ENCODE results near the gene TTC16.

- TF ChIP-seq CTCF (IDR thresholded peaks at IDR 0.05; ENCODE audit: extremely low read depth in 1 of 2, insufficient read depth in 1 of 2, low read depth in 1 of 2, low read length in 2 of 2) (no peak), MAX (IDR thresholded peaks at IDR 0.05; ENCODE audit: insufficient read depth, insufficient read length) (no peak), POLR2A (IDR thresholded peaks at IDR 0.05; ENCODE audit: low read depth, low read length) (no peak), FOS (IDR thresholded peaks at IDR 0.05; ENCODE audit: borderline replicate concordance, insufficient read depth, low read length) (no peak), EZH2 (IDR thresholded peaks at IDR 0.05; ENCODE audit: borderline replicate concordance, low read depth, low read length, severe bottlenecking) (no peak), POLR2AphosphoS5 (IDR thresholded peaks at IDR 0.05; ENCODE audit: insufficient read depth, low read depth, low read length) (no peak), JUN (IDR thresholded peaks at IDR 0.05; ENCODE audit: borderline replicate concordance, insufficient read depth, insufficient read length, low read depth) (no peak), GATA2 (IDR thresholded peaks at IDR 0.05; ENCODE audit: insufficient read depth, insufficient read length, low read depth, low read length) (no peak)
These were observed 55.8 kb downstream of the TTC16 start for GRCh38 chr9:127771570-127772189.
